ENCODE results near the gene EOLA1.
"Not testable (repeated sequence)": the region's sequence is repeated elsewhere in the genome, so short reads cannot be mapped to it uniquely, and the experiment has no call there.

The EOLA1 gene

DNA sequence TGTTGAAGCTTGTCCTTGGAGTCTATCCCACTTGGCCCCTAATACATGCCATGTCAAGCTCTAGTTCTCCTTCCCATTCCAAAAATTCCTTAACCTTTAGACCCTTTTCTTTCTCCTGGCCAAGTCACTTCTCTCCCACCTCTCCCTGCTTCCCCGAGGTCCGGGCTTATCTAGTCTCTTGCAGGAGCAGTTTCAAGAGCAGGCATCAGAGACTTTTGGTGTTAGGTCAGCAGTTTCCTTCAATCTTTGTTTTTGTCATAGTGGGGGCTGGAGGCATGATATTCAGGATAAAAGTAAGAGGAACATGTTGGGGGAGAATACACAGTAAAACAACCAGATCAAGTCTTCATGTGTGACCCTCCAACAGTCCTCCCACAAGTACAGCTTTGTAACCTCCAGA, 24.2 kb upstream of the EOLA1 start:
- TF ChIP-seq CTCF (IDR thresholded peaks at IDR 0.05; ENCODE audit: insufficient read depth, missing control alignments) = no peak
- DNase-seq (ENCODE audit: insufficient read length, low spot score) (no peak), FAIRE-seq (no peak)

GRCh38 chrX:149517308-149517707, 23.5 kb upstream of the EOLA1 start:
- DNase-seq (ENCODE audit: insufficient read length, low spot score) (no peak), FAIRE-seq (no peak)
- TF ChIP-seq CTCF (IDR thresholded peaks at IDR 0.05; ENCODE audit: insufficient read depth, missing control alignments) = no peak

DNA sequence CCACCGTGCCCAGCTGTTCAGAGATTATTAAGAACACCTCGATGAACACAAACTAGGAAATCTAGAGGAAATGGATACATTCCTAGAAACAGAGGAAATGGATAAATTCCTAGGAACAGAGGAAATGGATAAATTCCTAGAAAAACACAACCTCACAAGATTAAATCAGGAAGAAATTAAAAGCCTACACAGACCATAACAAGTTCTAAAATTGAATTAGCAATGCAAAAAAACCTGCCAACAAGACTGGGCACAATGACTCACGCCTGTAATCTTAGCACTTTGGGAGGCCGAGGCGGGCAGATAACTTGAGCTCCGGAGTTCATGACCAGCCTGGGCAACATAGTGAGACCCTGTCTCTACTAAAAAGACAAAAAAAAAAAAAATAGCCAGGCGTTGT, 22.6 kb upstream of the EOLA1 start:
- DNase-seq (ENCODE audit: insufficient read length, low spot score) = no peak
- FAIRE-seq = no peak
- TF ChIP-seq CTCF (IDR thresholded peaks at IDR 0.05; ENCODE audit: insufficient read depth, missing control alignments) = no peak

DNA sequence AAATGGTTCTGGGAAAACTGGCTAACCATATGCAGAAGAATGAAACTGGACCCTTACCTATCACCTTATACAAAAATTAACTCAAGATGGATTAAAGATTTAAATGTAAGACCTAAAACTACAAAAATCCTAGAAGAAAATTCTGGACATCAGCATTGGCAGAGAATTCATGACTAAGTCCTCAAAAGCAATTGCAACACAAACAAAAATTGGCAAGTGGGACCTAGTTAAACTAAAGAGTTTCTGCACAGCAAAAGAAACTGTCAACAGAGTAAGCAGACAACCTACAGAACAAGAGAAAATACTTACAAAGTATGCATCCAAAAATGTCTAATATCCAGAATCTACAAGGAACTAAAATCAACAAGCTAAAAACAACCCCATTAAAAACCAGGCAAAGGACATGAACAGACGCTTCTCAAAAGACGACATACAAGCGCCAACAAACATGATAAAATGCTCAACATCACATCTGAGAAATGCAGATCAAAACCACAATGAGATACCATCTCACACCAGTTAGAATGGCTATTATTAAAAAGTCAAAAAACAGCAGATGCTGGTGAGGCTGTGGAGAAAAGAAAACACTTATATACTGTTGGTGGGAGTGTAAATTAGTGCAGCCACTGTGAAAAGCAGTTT, 20.1 kb upstream of the EOLA1 start:
- not testable (repeated sequence) for FAIRE-seq

DNA sequence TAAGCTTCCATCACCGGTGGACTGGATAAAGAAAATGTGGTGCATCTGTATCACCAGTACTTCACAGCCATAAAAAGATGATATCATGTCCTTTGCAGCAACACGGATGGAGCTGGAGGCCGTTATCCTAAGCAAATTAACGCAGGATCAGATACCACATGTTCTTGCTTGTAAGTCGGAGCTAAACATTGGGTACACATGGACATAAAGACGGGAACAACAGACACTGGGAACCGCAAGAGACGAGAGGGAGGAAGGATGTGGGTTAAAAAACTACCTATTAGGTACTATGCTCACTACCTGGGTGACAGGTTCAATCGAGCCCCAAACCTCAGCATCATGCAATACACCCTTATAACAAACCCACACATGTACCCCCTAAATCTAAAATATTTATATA, 19.4 kb upstream of the EOLA1 start:
- TF ChIP-seq CTCF (IDR thresholded peaks at IDR 0.05; ENCODE audit: insufficient read depth, missing control alignments) = no peak
- DNase-seq (ENCODE audit: insufficient read length, low spot score) (no peak), FAIRE-seq (no peak)

More for the DNA sequence above, 20.1 kb upstream of the EOLA1 start:
- DNase-seq (ENCODE audit: insufficient read length, low spot score) = not testable (repeated sequence)

GRCh38 chrX:149522916-149523315, 17.9 kb upstream of the EOLA1 start:
- no peak for TF ChIP-seq CTCF (IDR thresholded peaks at IDR 0.05; ENCODE audit: insufficient read depth, missing control alignments)
- FAIRE-seq = no peak
- DNase-seq (ENCODE audit: insufficient read length, low spot score) = no peak

- not testable (repeated sequence) for DNase-seq (ENCODE audit: insufficient read length, low spot score); FAIRE-seq
Observed at GRCh38 chrX:149525389-149525788, 15.4 kb upstream of the EOLA1 start.

DNA sequence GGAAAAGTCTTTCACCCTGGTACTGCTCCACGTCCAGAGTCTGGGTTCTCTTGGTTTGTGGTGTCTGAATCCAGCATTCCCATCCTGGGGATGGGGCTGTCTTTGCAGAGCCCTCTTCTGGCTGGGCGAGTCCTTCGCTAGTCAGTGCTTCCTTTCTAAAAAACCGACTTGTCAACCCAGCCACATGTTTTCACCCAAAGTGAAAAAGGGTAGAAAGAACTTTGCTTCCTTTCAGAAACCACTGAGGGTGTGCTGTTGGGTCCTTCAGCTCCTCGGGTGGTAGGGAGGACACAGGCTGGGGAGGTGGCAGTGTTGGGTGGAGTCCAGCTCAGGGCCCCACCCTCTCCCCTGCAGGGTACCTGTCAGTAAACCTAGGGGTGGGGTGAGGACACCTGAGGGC, 14.9 kb upstream of the EOLA1 start:
- FAIRE-seq; DNase-seq (ENCODE audit: insufficient read length, low spot score): not testable (repeated sequence)

GRCh38 chrX:149526318-149527033, 14.3 kb upstream of the EOLA1 start:
- DNase-seq (ENCODE audit: insufficient read length, low spot score); FAIRE-seq: not testable (repeated sequence)

All from D721Med (cell line).